HepG2 (cell line): ENCODE measurements around the gene ERFL. TPM values are rescaled to one million over a fixed set of nuclear protein-coding genes. Genes with fewer than 3 reads are reported as not detected.

Experiments used
- ATAC-seq: fragments of 200-7000 bp; cut with Tn5 transposase; 3 replicates; pipeline ENCODE4 v1.9.1; 2020; ENCODE audit warnings: mild to moderate bottlenecking, moderate library complexity
- BruUV-seq: library from RNA; stranded (reverse); fragments of 400-500 nt; replicated peaks from 2 replicates; lab custom pipeline; 2021; lab: Mats Ljungman, UMichigan
- CTCF ChIA-PET: fragments of 300-600 bp; formaldehyde crosslinking; extraction: SDS; loops from one replicate; lab custom pipeline; 2021; ENCODE audit warnings: low total read pairs, inconsistent platforms, low intra/inter-chr PET ratio; lab: Yijun Ruan, JAX
- POLR2A ChIA-PET: fragments of 350-600 bp; sonication (Branson Sonifier 250); formaldehyde crosslinking; loops from one replicate; lab custom pipeline; 2020; ENCODE audit warnings: antibody characterized with exemption, inconsistent platforms; lab: Yijun Ruan, JAX
- DNase-seq: peaks from one replicate; pipeline ENCODE4 v3.0.0-alpha.2; 2015; ENCODE audit warnings: low spot score
- FAIRE-seq: peaks from 3 replicates; lab custom pipeline; 2011; peaks lifted over from hg19 to GRCh38; lab: Jason Lieb, UNC
- H2AFZ ChIP-seq: one replicate; pipeline ENCODE4 v1.6.1; 2011; ENCODE audit warnings: low read length, inconsistent platforms
- H3K27ac ChIP-seq: fragments of 300-600 bp; 3 replicates; pipeline ENCODE4 v1.8.0; 2011; ENCODE audit warnings: mixed run types, mild to moderate bottlenecking, mixed read lengths, low read length, inconsistent platforms; ENCODE audit not compliant: insufficient read depth; ENCODE audit errors: extremely low read length
- H3K27me3 ChIP-seq, 2 experiments: fragments of 200-600 bp in 1 of 2; 2 replicates in 1 of 2; 3 replicates in 1 of 2; pipeline versions ENCODE4 v1.6.0 to v1.8.0; 2011; ENCODE audit warnings: low read length in 2 of 2, mild to moderate bottlenecking in 2 of 2, moderate library complexity in 2 of 2, inconsistent platforms in 1 of 2; ENCODE audit not compliant: insufficient read depth in 2 of 2, control insufficient read depth in 1 of 2
- H3K36me3 ChIP-seq, 2 experiments: fragments of 200-600 bp in 1 of 2; replicated peaks in 1 of 2; 2 replicates in 1 of 2; 3 replicates in 1 of 2; pipeline versions ENCODE4 v1.5.1 to v1.8.0; 2011; ENCODE audit warnings: low read length in 2 of 2, inconsistent platforms in 1 of 2; ENCODE audit not compliant: insufficient read depth in 2 of 2, control insufficient read depth in 1 of 2
- H3K4me1 ChIP-seq: 2 replicates; pipeline ENCODE4 v1.5.1; 2012; ENCODE audit warnings: low read length, inconsistent platforms; ENCODE audit not compliant: insufficient read depth
- H3K4me2 ChIP-seq: 2 replicates; pipeline ENCODE4 v1.6.0; 2011; ENCODE audit warnings: low read depth, low read length, inconsistent platforms
- H3K4me3 ChIP-seq, 3 experiments: fragments of 200-600 bp in 1 of 3; sonication (generic), shearing (Covaris generic) in 1 of 3; replicated peaks in 1 of 3; 2 replicates each; pipeline ENCODE4 v1.5.1; 2011 to 2016; ENCODE audit warnings: low read length in 3 of 3, inconsistent platforms in 2 of 3, low read depth in 2 of 3, mild to moderate bottlenecking in 2 of 3, control low read depth in 1 of 3, mixed read lengths in 1 of 3; ENCODE audit not compliant: insufficient read depth in 1 of 3
- H3K79me2 ChIP-seq: one replicate; pipeline ENCODE4 v1.6.1; 2011; ENCODE audit warnings: low read length, inconsistent platforms; ENCODE audit not compliant: insufficient read depth
- H3K9ac ChIP-seq: 2 replicates; pipeline ENCODE4 v1.6.0; 2011; ENCODE audit warnings: mild to moderate bottlenecking, low read depth, low read length, inconsistent platforms; ENCODE audit not compliant: insufficient read depth
- H3K9me3 ChIP-seq: 2 replicates; pipeline ENCODE4 v1.5.1; 2012; ENCODE audit warnings: mild to moderate bottlenecking, low read length
- H4K20me1 ChIP-seq: 2 replicates; pipeline ENCODE4 v1.6.0; 2011; ENCODE audit warnings: inconsistent platforms, mild to moderate bottlenecking, low read length, moderate library complexity; ENCODE audit not compliant: insufficient read depth
- CBFB ChIP-seq: sonication (generic); formaldehyde crosslinking; IDR thresholded peaks from 2 replicates; pipeline ENCODE4 v1.4.0; 2020; ENCODE audit warnings: missing genetic modification reagents
- CENPT ChIP-seq: sonication (generic); formaldehyde crosslinking; IDR thresholded peaks from 2 replicates; pipeline ENCODE4 v1.8.0; 2022; ENCODE audit warnings: low read depth, mild to moderate bottlenecking, moderate library complexity, missing genetic modification reagents
- KDM5B ChIP-seq: sonication (generic); formaldehyde crosslinking; IDR thresholded peaks from 2 replicates; pipeline ENCODE4 v1.4.0; 2020; ENCODE audit warnings: missing genetic modification reagents, mild to moderate bottlenecking, borderline replicate concordance
- KDM6A ChIP-seq: IDR thresholded peaks from 2 replicates; pipeline ENCODE4 v1.6.1; 2016; ENCODE audit warnings: low read depth
- MATR3 ChIP-seq: sonication (generic); formaldehyde crosslinking; IDR thresholded peaks from 2 replicates; pipeline ENCODE4 v1.4.0; 2020; ENCODE audit warnings: missing genetic modification reagents
- MBD4 ChIP-seq: IDR thresholded peaks from 2 replicates; pipeline ENCODE4 v1.6.1; 2012; ENCODE audit warnings: low read length, inconsistent platforms, borderline replicate concordance
- NKX3-1 ChIP-seq: sonication (generic); formaldehyde crosslinking; IDR thresholded peaks from 2 replicates; pipeline ENCODE4 v1.5.0; 2020; ENCODE audit warnings: missing genetic modification reagents
- TEAD3 ChIP-seq: optimal IDR thresholded peaks from 2 replicates; pipeline ENCODE3; 2016; ENCODE audit warnings: borderline replicate concordance
- ZNF225 ChIP-seq: sonication (generic); formaldehyde crosslinking; IDR thresholded peaks from 2 replicates; pipeline ENCODE4 v1.4.0; 2020; ENCODE audit warnings: mild to moderate bottlenecking, missing genetic modification reagents
- ZNF792 ChIP-seq: IDR thresholded peaks from 2 replicates; pipeline ENCODE4 v1.6.1; 2016
- WGBS: methylation state at CpG from one replicate; pipeline ENCODE4 v1.1.6; 2017; ENCODE audit warnings: low lambda C conversion rate; 5-methylcytosine and 5-hydroxymethylcytosine counted together
- in situ Hi-C: cut with HindIII; loops from 2 replicates; pipeline ENCODE4 v1.10.0; 2017; ENCODE audit warnings: low pct_unique_long_range_greater_than_20kb; ENCODE audit not compliant: extremely low pct_ligation_motif_present
- intact Hi-C: fragments of 100-400 bp; cut with micrococcal nuclease; formaldehyde crosslinking; loops from one replicate; pipeline ENCODE4 v1.10.0; 2022; ENCODE audit not compliant: unreplicated experiment
- polyA plus RNA-seq, 8 experiments: library from polyadenylated mRNA; depleted of rRNA in 3 of 8; stranded (reverse) in 7 of 8; unstranded in 1 of 8; fragments of >200 nt; fragmentation: Illumina TruSeq in 4 of 8; extraction: Trizol in 4 of 8; gene quantifications; 2 replicates each; pipeline versions ENCODE4 v1.2.1 to v1.2.3, GENCODE V29; 2011 to 2016; ENCODE audit warnings: low read depth in 4 of 8, missing spikeins in 1 of 8, mixed read lengths in 1 of 8; ENCODE audit not compliant: insufficient read depth in 1 of 8
- total RNA-seq, 5 experiments: library from RNA; depleted of rRNA; stranded (reverse); fragments of >200 nt; fragmentation: Illumina TruSeq; extraction: Trizol; gene quantifications; 2 replicates each; pipeline ENCODE4 v1.2.3, GENCODE V29; 2016; ENCODE audit warnings: low read depth in 1 of 5
- TF ChIP-seq, protein P1 (sequence below): sonication (generic); formaldehyde crosslinking; IDR thresholded peaks from 2 replicates; pipeline ENCODE4 v1.4.0; 2020; ENCODE audit warnings: missing genetic modification reagents
- TF ChIP-seq, protein P2 (sequence below): IDR thresholded peaks from 2 replicates; pipeline ENCODE4 v1.6.1; 2016; ENCODE audit warnings: low read depth, borderline replicate concordance

The ERFL gene
- total and polyA plus RNA-seq, 2 of the 13 experiments (the other 11 are each of a cell fraction or from before 2014, with no cell fraction given) = not detected

DNA sequence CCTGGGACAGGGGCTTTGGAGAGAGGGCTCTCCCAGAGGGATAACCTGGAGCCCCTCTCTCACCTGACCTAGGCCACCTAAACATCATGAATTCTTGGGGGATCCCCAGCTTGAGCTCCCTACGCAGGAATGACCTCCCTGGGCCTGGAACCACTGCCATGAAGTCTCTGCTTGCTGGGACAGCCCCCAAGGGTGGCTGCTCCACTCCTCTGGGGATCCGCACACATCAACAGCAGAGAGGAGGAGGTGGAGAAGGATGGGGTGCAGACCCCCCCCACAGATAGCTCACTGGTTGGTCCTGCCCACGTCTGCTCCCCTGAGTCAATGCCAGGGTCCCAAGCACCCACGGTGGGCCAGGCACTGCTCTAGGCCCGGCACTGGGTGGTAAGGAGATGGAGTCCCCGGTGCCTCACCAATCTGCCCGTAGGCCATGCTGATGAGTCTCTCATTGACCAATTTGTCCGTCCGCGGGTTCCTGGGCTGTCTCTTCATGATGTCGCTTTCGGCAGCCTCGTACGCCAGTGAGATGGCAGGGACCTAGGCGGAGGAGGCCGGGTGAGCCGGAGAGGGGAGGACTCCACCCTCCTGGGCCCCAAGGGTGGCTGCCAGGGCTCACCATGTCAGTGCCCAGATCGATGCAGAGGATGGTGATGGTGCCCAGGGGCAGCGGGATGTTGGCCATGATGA is 41.7 kb upstream of the ERFL start (continued):
- no peak for TF ChIP-seq KDM5B
- TF ChIP-seq, protein P1, sequence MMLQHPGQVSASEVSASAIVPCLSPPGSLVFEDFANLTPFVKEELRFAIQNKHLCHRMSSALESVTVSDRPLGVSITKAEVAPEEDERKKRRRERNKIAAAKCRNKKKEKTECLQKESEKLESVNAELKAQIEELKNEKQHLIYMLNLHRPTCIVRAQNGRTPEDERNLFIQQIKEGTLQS (CRISPR knock-in tag) = no peak
- TF ChIP-seq NKX3-1 (CRISPR knock-in tag) = no peak
- no peak for TF ChIP-seq CBFB (CRISPR knock-in tag)
- no peak for TF ChIP-seq CENPT
- no peak for TF ChIP-seq MBD4

DNA sequence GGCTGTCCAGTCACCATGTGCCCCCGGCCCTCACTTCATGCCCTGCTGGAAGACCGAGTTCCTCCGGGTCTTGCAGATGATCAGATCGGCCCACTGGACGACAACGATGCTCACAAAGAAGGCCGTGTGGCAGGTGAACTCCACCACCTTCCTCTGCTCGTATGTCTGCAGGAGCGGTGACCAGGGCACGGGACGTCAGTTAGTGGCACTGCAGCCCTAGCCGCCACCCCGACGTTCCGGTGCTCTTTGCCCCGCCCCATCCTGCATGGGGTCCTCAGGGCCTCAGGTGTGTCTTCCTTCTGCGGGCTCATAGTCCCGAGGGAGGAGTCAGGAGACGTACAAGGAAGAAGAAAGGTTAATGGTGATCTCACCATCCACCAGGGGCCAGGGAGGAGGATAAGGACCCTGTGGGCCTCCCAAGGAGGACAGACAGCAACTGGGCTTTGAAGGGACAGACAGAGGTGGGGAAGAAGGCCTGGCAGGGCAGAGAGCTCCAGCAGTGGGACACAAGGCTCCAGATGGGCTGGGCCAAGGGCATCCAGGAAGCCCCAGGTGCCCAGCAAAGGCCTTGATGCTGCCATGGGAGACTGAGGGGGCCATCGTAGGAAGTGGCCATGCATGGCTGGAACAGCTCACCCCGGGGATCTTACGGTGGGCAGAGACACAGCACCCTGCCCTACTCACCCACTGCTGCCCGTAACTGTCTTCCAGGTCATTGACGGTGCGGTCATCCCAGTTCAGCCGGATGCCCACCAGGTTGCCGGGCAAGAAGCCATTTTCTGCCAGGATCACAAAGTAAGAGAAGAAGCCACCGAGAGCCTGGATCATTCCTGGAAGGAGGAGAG is 40.7 kb upstream of the ERFL start:
- CTCF ChIA-PET = no interaction called here
- 17% methylated on average over 23 of the region's 28 CpGs for WGBS

More for the DNA sequence above, 40.7 kb upstream of the ERFL start:
- FAIRE-seq = no peak
- DNase-seq = no peak
- intact Hi-C loops (no loop called here), in situ Hi-C loops (no loop called here)
- no peak for ATAC-seq
- Histone ChIP-seq H3K79me2 (no peaks in the 10 kb centered on the region), H3K9me3 (no peaks in the 10 kb centered on the region), H3K36me3 (no peaks in the 10 kb centered on the region), H2AFZ (no peak overlapping the region), H3K4me1 (no peaks in the 10 kb centered on the region), H3K4me2 (no peak overlapping the region), H3K4me3 (no peak overlapping the region), H3K27ac (no peak overlapping the region), H4K20me1 (no peaks in the 10 kb centered on the region), H3K27me3 (peaks cover 12 to 51% of the 10 kb centered on the region in 2 experiments; a peak in 4 of 5 replicates), H3K9ac (no peak overlapping the region)
- POLR2A ChIA-PET = no interaction called here
- TF ChIP-seq KDM6A (CRISPR knock-in tag) = no peak
- no peak for TF ChIP-seq ZNF225 (CRISPR knock-in tag)
- no peak for TF ChIP-seq MATR3 (CRISPR knock-in tag)
- TF ChIP-seq, protein P2, sequence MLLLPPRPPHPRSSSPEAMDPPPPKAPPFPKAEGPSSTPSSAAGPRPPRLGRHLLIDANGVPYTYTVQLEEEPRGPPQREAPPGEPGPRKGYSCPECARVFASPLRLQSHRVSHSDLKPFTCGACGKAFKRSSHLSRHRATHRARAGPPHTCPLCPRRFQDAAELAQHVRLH (CRISPR knock-in tag) = no peak
- TF ChIP-seq TEAD3 = no peak
- no peak for TF ChIP-seq ZNF792 (CRISPR knock-in tag)
- BruUV-seq = no TSS peak
